Measurements from ENCODE around the gene ZNF324.

The ZNF324 gene

GRCh38 chr19:58521651-58522050 is 54.8 kb downstream of the ZNF324 start:
- no peak for DNase-seq
- peaks cover 0 to 30% (median 28%) of the 10 kb centered on the region in 4 experiments for H3K4me1 ChIP-seq (ENCODE audit: control extremely low read depth in 1 of 4, control insufficient read depth in 4 of 4, insufficient read depth in 4 of 4, low read length in 3 of 4)
- H3K36me3 ChIP-seq (ENCODE audit: control insufficient read depth in 4 of 4, insufficient read depth in 4 of 4, low read length in 3 of 4) = peaks cover 0 to 9% (median 7%) of the 10 kb centered on the region in 4 experiments
- POLR2A ChIA-PET = no interaction called here
- WGBS (ENCODE audit: insufficient coverage) = 87% methylated on average over 3 of the region's 4 CpGs
- no peak overlapping the region for H3K27ac ChIP-seq (ENCODE audit: insufficient read depth in 1 of 2, low read depth in 1 of 2, low read length in 2 of 2, poor library complexity in 1 of 2, severe bottlenecking in 2 of 2)
- H3K9me3 ChIP-seq (ENCODE audit: control extremely low read depth in 1 of 5, control insufficient read depth in 4 of 5, insufficient read depth in 2 of 5, low read depth in 1 of 5, low read length in 4 of 5) = no peaks in the 10 kb centered on the region
- no peaks in the 10 kb centered on the region for H3K27me3 ChIP-seq (replicated peaks in 2 of 5; ENCODE audit: control insufficient read depth in 4 of 5, insufficient read depth in 5 of 5, low read length in 4 of 5)
- CTCF ChIA-PET = interaction anchor here (0.8 to 8.8 kb wide), 8 partner anchors 12 to 56 kb away, joined by 3 to 139 read pairs (median 19); partner anchors contain the start of genes CHMP2A, TRIM28 and UBE2M
- peak overlapping the region in 1 of 7 experiments; percentile 7 for H3K4me3 ChIP-seq (ENCODE audit: control insufficient read depth in 1 of 7, extremely low read depth in 1 of 7, insufficient read depth in 4 of 7, low read depth in 2 of 7, low read length in 6 of 7)

- Histone ChIP-seq H3K27me3 (replicated peaks in 2 of 5; ENCODE audit: control insufficient read depth in 4 of 5, insufficient read depth in 5 of 5, low read length in 4 of 5) (no peaks in the 10 kb centered on the region), H3K4me3 (ENCODE audit: control insufficient read depth in 1 of 7, extremely low read depth in 1 of 7, insufficient read depth in 4 of 7, low read depth in 2 of 7, low read length in 6 of 7) (no peak overlapping the region), H3K27ac (ENCODE audit: insufficient read depth in 1 of 2, low read depth in 1 of 2, low read length in 2 of 2, poor library complexity in 1 of 2, severe bottlenecking in 2 of 2) (no peak overlapping the region), H3K36me3 (ENCODE audit: control insufficient read depth in 4 of 4, insufficient read depth in 4 of 4, low read length in 3 of 4) (peaks cover 0 to under 1% (median 0%) of the 10 kb centered on the region in 4 experiments), H3K4me1 (ENCODE audit: control extremely low read depth in 1 of 4, control insufficient read depth in 4 of 4, insufficient read depth in 4 of 4, low read length in 3 of 4) (peaks cover 0 to 26% (median 23%) of the 10 kb centered on the region in 4 experiments), H3K9me3 (ENCODE audit: control extremely low read depth in 1 of 5, control insufficient read depth in 4 of 5, insufficient read depth in 2 of 5, low read depth in 1 of 5, low read length in 4 of 5) (no peaks in the 10 kb centered on the region)
- CTCF ChIA-PET = interaction anchor here (0.8 to 8.8 kb wide), 5 partner anchors 11 to 55 kb away, joined by 3 to 139 read pairs (median 41); partner anchors contain the start of genes CHMP2A and UBE2M
- WGBS (ENCODE audit: insufficient coverage) = 100% methylated on average over 3 of the region's 3 CpGs
- no peak for DNase-seq
- POLR2A ChIA-PET = interaction anchor here (1.0 kb wide), 1 partner anchor 16 kb away, joined by 3 read pairs; no protein-coding TSS in a partner anchor
These were observed 55.8 kb downstream of the ZNF324 start for GRCh38 chr19:58522709-58523108.
